ENCODE data around the gene EPM2AIP1. TPM values are rescaled to one million over a fixed set of nuclear protein-coding genes. Genes with fewer than 3 reads are reported as not detected.

The EPM2AIP1 gene
- total and polyA plus RNA-seq, 9 of the 15 experiments (the other 6 are each of a cell fraction or from before 2014, with no cell fraction given): 6.7 to 44.8 (median 25.2) TPM

DNA sequence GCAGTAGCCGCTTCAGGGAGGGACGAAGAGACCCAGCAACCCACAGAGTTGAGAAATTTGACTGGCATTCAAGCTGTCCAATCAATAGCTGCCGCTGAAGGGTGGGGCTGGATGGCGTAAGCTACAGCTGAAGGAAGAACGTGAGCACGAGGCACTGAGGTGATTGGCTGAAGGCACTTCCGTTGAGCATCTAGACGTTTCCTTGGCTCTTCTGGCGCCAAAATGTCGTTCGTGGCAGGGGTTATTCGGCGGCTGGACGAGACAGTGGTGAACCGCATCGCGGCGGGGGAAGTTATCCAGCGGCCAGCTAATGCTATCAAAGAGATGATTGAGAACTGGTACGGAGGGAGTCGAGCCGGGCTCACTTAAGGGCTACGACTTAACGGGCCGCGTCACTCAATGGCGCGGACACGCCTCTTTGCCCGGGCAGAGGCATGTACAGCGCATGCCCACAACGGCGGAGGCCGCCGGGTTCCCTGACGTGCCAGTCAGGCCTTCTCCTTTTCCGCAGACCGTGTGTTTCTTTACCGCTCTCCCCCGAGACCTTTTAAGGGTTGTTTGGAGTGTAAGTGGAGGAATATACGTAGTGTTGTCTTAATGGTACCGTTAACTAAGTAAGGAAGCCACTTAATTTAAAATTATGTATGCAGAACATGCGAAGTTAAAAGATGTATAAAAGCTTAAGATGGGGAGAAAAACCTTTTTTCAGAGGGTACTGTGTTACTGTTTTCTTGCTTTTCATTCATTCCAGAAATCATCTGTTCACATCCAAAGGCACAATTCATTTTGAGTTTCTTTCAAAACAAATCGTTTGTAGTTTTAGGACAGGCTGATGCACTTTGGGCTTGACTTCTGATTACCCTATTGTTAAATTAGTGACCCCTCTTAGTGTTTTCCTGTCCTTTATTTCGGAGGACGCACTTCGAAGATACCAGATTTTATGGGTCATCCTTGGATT, 674 bp upstream of the EPM2AIP1 start, which contains the start of gene MLH1 (continued):
- peak; percentile 94 to 99 for TF ChIP-seq E2F6 (IDR thresholded peaks at IDR 0.05; ENCODE audit: borderline replicate concordance in 1 of 2, extremely low read depth in 1 of 2, insufficient read depth in 1 of 2, insufficient read length in 1 of 2, low read depth in 1 of 2, low read length in 1 of 2, poor library complexity in 1 of 2, severe bottlenecking in 1 of 2)
- no peak for TF ChIP-seq PRMT5 (CRISPR knock-in tag; IDR thresholded peaks at IDR 0.05)
- TF ChIP-seq JUN (IDR thresholded peaks at IDR 0.05; ENCODE audit: borderline replicate concordance, low read depth, low read length): peak; percentile 80
- no peak; the same call in 1 of the 2 replicates for TF ChIP-seq JUN (CRISPR knock-in tag; IDR thresholded peaks at IDR 0.05; ENCODE audit: borderline replicate concordance)

DNA sequence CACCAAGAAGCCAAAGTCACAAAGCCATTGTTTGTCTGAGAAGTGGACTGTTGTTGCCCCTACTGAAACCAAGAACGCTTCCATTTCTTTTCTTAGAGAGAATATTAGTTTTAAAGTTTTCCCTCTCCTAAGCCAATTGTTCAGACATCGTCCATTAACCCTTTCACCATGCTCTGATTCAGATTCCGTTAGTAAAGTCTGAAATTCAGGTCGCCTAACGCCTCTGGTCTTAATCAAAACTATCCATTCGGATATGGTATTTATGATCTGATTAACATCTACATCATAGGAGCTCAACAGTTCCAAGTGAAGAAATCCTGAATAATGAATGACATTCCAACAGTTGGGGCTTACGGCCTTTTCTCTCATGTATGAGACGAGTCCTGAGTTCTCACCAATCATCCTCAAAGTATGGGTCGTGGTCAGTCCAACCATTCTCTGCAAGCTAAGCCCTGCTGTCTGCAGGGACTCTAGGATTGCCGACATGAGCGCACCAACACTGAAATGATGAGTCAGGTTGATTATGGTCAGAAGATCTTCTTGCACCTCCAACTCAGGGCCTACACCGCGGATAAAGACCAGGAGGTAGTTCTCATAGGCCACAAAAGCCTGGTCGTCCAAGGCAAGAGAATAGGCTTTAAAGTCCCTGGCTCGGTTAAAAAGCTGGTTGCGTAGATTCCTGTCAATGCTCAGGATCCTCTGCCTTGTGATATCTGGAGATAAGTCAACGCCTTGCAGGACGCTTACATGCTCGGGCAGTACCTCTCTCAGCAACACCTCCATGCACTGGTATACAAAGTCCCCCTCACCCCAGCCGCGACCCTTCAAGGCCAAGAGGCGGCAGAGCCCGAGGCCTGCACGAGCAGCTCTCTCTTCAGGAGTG, 767 bp downstream of the EPM2AIP1 start:
- Histone ChIP-seq H3K79me2 (ENCODE audit: control insufficient read depth, insufficient read depth, low read length) (peaks cover 83% of the 10 kb centered on the region), H3K27me3 (ENCODE audit: control insufficient read depth in 2 of 2, insufficient read depth in 2 of 2, low read length in 2 of 2) (no peaks in the 10 kb centered on the region), H3K4me2 (ENCODE audit: insufficient read depth, low read length) (peak overlapping the region; percentile 96), H3K27ac (ENCODE audit: extremely low read depth, low read depth, low read length) (peak overlapping the region; percentile 94), H3K9me1 (ENCODE audit: control insufficient read depth, insufficient read depth, low read length) (no peaks in the 10 kb centered on the region), H3K4me3 (peak overlapping the region; percentile 60), H4K20me1 (replicated peaks; ENCODE audit: control insufficient read depth, insufficient read depth, low read length) (peaks cover 18% of the 10 kb centered on the region; the same call in 1 of the 2 replicates), H3K9me3 (replicated peaks; ENCODE audit: control insufficient read depth, insufficient read depth, low read depth, low read length) (no peaks in the 10 kb centered on the region), H3K36me3 (ENCODE audit: control insufficient read depth, insufficient read depth, low read length) (peaks cover 72% of the 10 kb centered on the region), H2AFZ (ENCODE audit: low read depth, low read length) (peak overlapping the region; percentile 90), H3K4me1 (replicated peaks in 1 of 2; ENCODE audit: control insufficient read depth in 2 of 2, insufficient read depth in 2 of 2, low read length in 2 of 2) (peaks cover 21 to 25% of the 10 kb centered on the region in 2 experiments), H3K9ac (ENCODE audit: insufficient read depth in 1 of 2, low read depth in 2 of 2, low read length in 2 of 2) (peak overlapping the region; percentile 91 to 98)
- CTCF ChIA-PET (ENCODE audit: low intra/inter-chr PET ratio): no interaction called here
- POLR2A ChIA-PET: interaction anchor here (0.7 to 3.7 kb wide), 28 partner anchors 10 to 366 kb away, joined by 3 to 32 read pairs (median 4); no protein-coding TSS in a partner anchor
- intact Hi-C loops (cut with micrococcal nuclease) (loop anchor here (2.0 kb wide), 1 partner anchor 79 kb away; no protein-coding TSS in a partner anchor), in situ Hi-C loops (cut with MboI) (no loop called here)
- DNase-seq (ENCODE audit: extremely low read depth in 1 of 4, low spot score in 3 of 4): peak in 2 of 4 experiments; percentile 40 to 75
- no peak for FAIRE-seq
- ATAC-seq: peak; percentile 46
- TSS peak; percentile 55 for BruUV-seq (replicated peaks)
- 1% methylated on average over 24 of the region's 24 CpGs for WGBS (ENCODE audit: insufficient coverage, low coverage, missing lambda C conversion rate)
- TF ChIP-seq NFE2 (IDR thresholded peaks at IDR 0.05; ENCODE audit: low read depth) (peak; percentile 86), TEAD1 (CRISPR knock-in tag; IDR thresholded peaks at IDR 0.05) (no peak), FOXA3 (CRISPR knock-in tag; conservative IDR thresholded peaks at IDR 0.05 in 1 of 2, IDR thresholded peaks at IDR 0.05 in 1 of 2) (no peak)
- TF ChIP-seq, protein P1, sequence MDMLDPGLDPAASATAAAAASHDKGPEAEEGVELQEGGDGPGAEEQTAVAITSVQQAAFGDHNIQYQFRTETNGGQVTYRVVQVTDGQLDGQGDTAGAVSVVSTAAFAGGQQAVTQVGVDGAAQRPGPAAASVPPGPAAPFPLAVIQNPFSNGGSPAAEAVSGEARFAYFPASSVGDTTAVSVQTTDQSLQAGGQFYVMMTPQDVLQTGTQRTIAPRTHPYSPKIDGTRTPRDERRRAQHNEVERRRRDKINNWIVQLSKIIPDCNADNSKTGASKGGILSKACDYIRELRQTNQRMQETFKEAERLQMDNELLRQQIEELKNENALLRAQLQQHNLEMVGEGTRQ (CRISPR knock-in tag; IDR thresholded peaks at IDR 0.05): no peak
